GM12878 (cell line): ENCODE measurements around the gene PRKAB2. TPM values are rescaled to one million over a fixed set of nuclear protein-coding genes. Genes with fewer than 3 reads are reported as not detected.

Experiments
- ATAC-seq: fragments of 200-7000 bp; cut with Tn5 transposase; 3 replicates; pipeline ENCODE4 v1.9.1; 2020; ENCODE audit warnings: mild to moderate bottlenecking, moderate library complexity
- BruUV-seq: library from RNA; stranded (reverse); fragments of 400-500 nt; replicated peaks from 2 replicates; lab custom pipeline; 2021; lab: Mats Ljungman, UMichigan
- CTCF ChIA-PET: fragments of 300-600 bp; sonication (Branson Sonifier 250); formaldehyde crosslinking; extraction: SDS; loops from one replicate; lab custom pipeline; 2021; ENCODE audit warnings: inconsistent platforms; lab: Yijun Ruan, JAX
- POLR2A ChIA-PET: fragments of 350-600 bp; formaldehyde crosslinking; extraction: SDS; loops from one replicate; lab custom pipeline; 2021; ENCODE audit warnings: inconsistent platforms; lab: Charles Lee
- RAD21 ChIA-PET: fragments of 300-600 bp; sonication (Branson Sonifier 250); formaldehyde crosslinking; loops from one replicate; lab custom pipeline; 2023; ENCODE audit warnings: antibody characterized with exemption; ENCODE audit not compliant: unreplicated experiment; lab: Charles Lee
- SMC1A ChIA-PET: fragments of 300-600 bp; sonication (Branson Sonifier 250); formaldehyde crosslinking; loops from one replicate; lab custom pipeline; 2023; ENCODE audit not compliant: unreplicated experiment, uncharacterized antibody; lab: Charles Lee
- DNase-seq: peaks from one replicate; pipeline ENCODE4 v3.0.0-alpha.2; 2011; ENCODE audit warnings: low read depth, low spot score
- FAIRE-seq: peaks from 3 replicates; lab custom pipeline; 2011; peaks lifted over from hg19 to GRCh38; lab: Jason Lieb, UNC
- H2AFZ ChIP-seq: 2 replicates; pipeline ENCODE4 v1.6.0; 2011; ENCODE audit warnings: low read depth, low read length, control low read depth; ENCODE audit not compliant: control insufficient read depth
- H3K27ac ChIP-seq: 2 replicates; pipeline ENCODE4 v1.5.1; 2011; ENCODE audit warnings: control low read depth; ENCODE audit not compliant: control insufficient read depth, insufficient read depth
- H3K27me3 ChIP-seq, 2 experiments: replicated peaks in 1 of 2; 2 replicates each; pipeline versions ENCODE4 v1.6.0 to v1.6.1; 2011; ENCODE audit warnings: low read length in 1 of 2; ENCODE audit not compliant: control insufficient read depth in 2 of 2, insufficient read depth in 2 of 2
- H3K36me3 ChIP-seq, 2 experiments: 2 replicates each; pipeline ENCODE4 v1.5.1; 2011; ENCODE audit warnings: low read length in 1 of 2; ENCODE audit not compliant: control insufficient read depth in 2 of 2, insufficient read depth in 2 of 2
- H3K4me1 ChIP-seq: 2 replicates; pipeline ENCODE4 v1.6.1; 2011; ENCODE audit warnings: mild to moderate bottlenecking, low read length, moderate library complexity, mixed read lengths; ENCODE audit not compliant: control insufficient read depth, insufficient read depth
- H3K4me2 ChIP-seq: 2 replicates; pipeline ENCODE4 v1.6.0; 2011; ENCODE audit warnings: control low read depth; ENCODE audit not compliant: control insufficient read depth, insufficient read depth
- H3K4me3 ChIP-seq: fragments of 200-600 bp; sonication (generic); 2 replicates; pipeline ENCODE4 v1.5.1; 2016
- H3K79me2 ChIP-seq: 2 replicates; pipeline ENCODE4 v1.6.0; 2011; ENCODE audit warnings: low read length; ENCODE audit not compliant: control insufficient read depth, insufficient read depth
- H3K9ac ChIP-seq: 2 replicates; pipeline ENCODE4 v1.8.0; 2011; ENCODE audit warnings: low read length, control low read depth, mixed read lengths; ENCODE audit not compliant: control insufficient read depth, insufficient read depth
- H3K9me3 ChIP-seq: replicated peaks from 3 replicates; pipeline ENCODE4 v1.5.1; 2011; ENCODE audit warnings: mild to moderate bottlenecking, low read length; ENCODE audit not compliant: control insufficient read depth, insufficient read depth
- H4K20me1 ChIP-seq: 2 replicates; pipeline ENCODE4 v1.6.0; 2011; ENCODE audit not compliant: control insufficient read depth, insufficient read depth
- CHD1 ChIP-seq: IDR thresholded peaks from 2 replicates; pipeline ENCODE4 v1.6.1; 2012; ENCODE audit warnings: low read depth, low read length, improper control_type of control experiment
- FOS ChIP-seq: IDR thresholded peaks from 3 replicates; pipeline ENCODE4 v1.6.1; 2011; ENCODE audit warnings: borderline replicate concordance; ENCODE audit not compliant: insufficient read length; ENCODE audit errors: extremely low read depth
- HCFC1 ChIP-seq: fragments of 150-350 bp; IDR thresholded peaks from 2 replicates; pipeline ENCODE4 v1.6.1; 2014; ENCODE audit warnings: low read length
- JUND ChIP-seq: IDR thresholded peaks from 2 replicates; pipeline ENCODE4 v1.6.1; 2012; ENCODE audit warnings: low read depth, mild to moderate bottlenecking, low read length, improper control_type of control experiment, moderate library complexity
- KAT2A ChIP-seq: conservative IDR thresholded peaks from 2 replicates; pipeline ENCODE4 v1.6.1; 2011; ENCODE audit warnings: low read depth, low read length; ENCODE audit not compliant: control insufficient read depth
- MTA3 ChIP-seq: IDR thresholded peaks from 2 replicates; pipeline ENCODE4 v1.6.1; 2012; ENCODE audit warnings: low read length, inconsistent platforms, borderline replicate concordance
- POU2F2 ChIP-seq: IDR thresholded peaks from 3 replicates; pipeline ENCODE4 v1.6.1; 2011; ENCODE audit warnings: low read depth, mild to moderate bottlenecking, low read length, borderline replicate concordance
- RCOR1 ChIP-seq: conservative IDR thresholded peaks from 2 replicates; pipeline ENCODE4 v1.6.1; 2012; ENCODE audit warnings: low read depth, low read length, improper control_type of control experiment
- RFX5 ChIP-seq: IDR thresholded peaks from 2 replicates; pipeline ENCODE4 v1.6.1; 2011; ENCODE audit warnings: low read depth, low read length, improper control_type of control experiment
- TCF12 ChIP-seq: IDR thresholded peaks from 2 replicates; pipeline ENCODE4 v1.6.1; 2011; ENCODE audit warnings: low read depth, mild to moderate bottlenecking, low read length
- WRNIP1 ChIP-seq: IDR thresholded peaks from 2 replicates; pipeline ENCODE4 v1.6.1; 2011; ENCODE audit warnings: low read depth, low read length, improper control_type of control experiment, borderline replicate concordance
- ZNF274 ChIP-seq: IDR thresholded peaks from one replicate; pipeline ENCODE4 v1.8.0; 2011; ENCODE audit not compliant: insufficient read length, insufficient read depth
- ZNF622 ChIP-seq: fragments of 450-650 bp; IDR thresholded peaks from 2 replicates; pipeline ENCODE4 v1.6.1; 2017; ENCODE audit warnings: mild to moderate bottlenecking, inconsistent platforms
- ZZZ3 ChIP-seq: IDR thresholded peaks from 2 replicates; pipeline ENCODE4 v1.6.1; 2011; ENCODE audit warnings: low read depth; ENCODE audit not compliant: control insufficient read depth, insufficient read length
- WGBS: methylation state at CpG from one replicate; pipeline ENCODE4 v1.1.6; 2016; ENCODE audit warnings: low lambda C conversion rate; ENCODE audit not compliant: insufficient replicate concordance, insufficient coverage; ENCODE audit errors: missing lambda C conversion rate; 5-methylcytosine and 5-hydroxymethylcytosine counted together
- in situ Hi-C: fragments of 300-500 bp; cut with MboI; formaldehyde crosslinking; loops from 9 replicates; pipeline ENCODE4 v1.14.3; 2018; ENCODE audit warnings: mixed read lengths
- intact Hi-C: fragments of 100-400 bp; cut with micrococcal nuclease; formaldehyde crosslinking; loops from one replicate; pipeline ENCODE4 v1.14.2; 2022; ENCODE audit not compliant: unreplicated experiment
- polyA plus RNA-seq, 11 experiments: library from polyadenylated mRNA; depleted of rRNA in 4 of 11; unstranded in 6 of 11; stranded (reverse) in 5 of 11; fragments of >200 nt; fragmentation: Nextera tagmentation in 4 of 11; fragmentation: Illumina TruSeq in 1 of 11; extraction: Ambion mirVana in 4 of 11; extraction: Trizol in 1 of 11; gene quantifications; 1 replicate in 1 of 11; 2 replicates in 10 of 11; pipeline versions ENCODE4 v1.2.1 to v1.2.3, GENCODE V29; 2011 to 2016; ENCODE audit warnings: inconsistent platforms in 2 of 11, missing spikeins in 2 of 11, low read depth in 1 of 11
- total RNA-seq, 4 experiments: library from RNA; depleted of rRNA in 3 of 4; stranded (reverse); fragments of >200 nt in 3 of 4; fragmentation: Illumina TruSeq in 1 of 4; extraction: Trizol in 1 of 4; gene quantifications; 2 replicates each; pipeline versions ENCODE4 v1.2.1 to v1.2.3, GENCODE V29; 2013 to 2021
- TF ChIP-seq, protein P1 (sequence below): fragments of 450-650 bp; IDR thresholded peaks from 2 replicates; pipeline ENCODE4 v1.6.1; 2016; ENCODE audit warnings: mild to moderate bottlenecking, moderate library complexity, borderline replicate concordance

PRKAB2 gene
- total and polyA plus RNA-seq, 10 of the 15 experiments (the other 5 are each of a cell fraction or from before 2014, with no cell fraction given) = 2.2 to 26.4 (median 6.7) TPM

GRCh38 chr1:147168626-147169058 lies 3.6 kb downstream of the PRKAB2 start:
- H3K4me3 ChIP-seq = no peak overlapping the region
- ChIA-PET RAD21 (interaction anchor here (2.3 kb wide), 1 partner anchor 74 kb away, joined by 11 read pairs; the partner anchor contains the start of gene CHD1L), POLR2A (interaction anchor here (0.5 to 1.3 kb wide), 3 partner anchors 56 to 124 kb away, joined by 3 to 4 read pairs (median 3); partner anchors contain the start of gene FMO5), CTCF (interaction anchor here (0.9 to 6.1 kb wide), 3 partner anchors 10 to 104 kb away, joined by 3 to 54 read pairs (median 3); partner anchors contain the start of gene CHD1L)
- H3K79me2 ChIP-seq = peaks cover 22% of the 10 kb centered on the region
- in situ Hi-C loops = no loop called here
- ATAC-seq (no peak), FAIRE-seq (no peak)
- no peak overlapping the region for H3K27ac ChIP-seq
- intact Hi-C loops = no loop called here
- H3K9me3 ChIP-seq = no peaks in the 10 kb centered on the region
- no peak overlapping the region for H3K4me2 ChIP-seq
- no TSS peak for BruUV-seq
- no peak for TF ChIP-seq WRNIP1
- no peak for TF ChIP-seq TCF12
- no peak for TF ChIP-seq RCOR1
- TF ChIP-seq ZZZ3 = no peak
- TF ChIP-seq ZNF274 = no peak
- TF ChIP-seq POU2F2 = no peak
- no peak for TF ChIP-seq MTA3
- no peak for TF ChIP-seq HCFC1
- TF ChIP-seq, protein P1, sequence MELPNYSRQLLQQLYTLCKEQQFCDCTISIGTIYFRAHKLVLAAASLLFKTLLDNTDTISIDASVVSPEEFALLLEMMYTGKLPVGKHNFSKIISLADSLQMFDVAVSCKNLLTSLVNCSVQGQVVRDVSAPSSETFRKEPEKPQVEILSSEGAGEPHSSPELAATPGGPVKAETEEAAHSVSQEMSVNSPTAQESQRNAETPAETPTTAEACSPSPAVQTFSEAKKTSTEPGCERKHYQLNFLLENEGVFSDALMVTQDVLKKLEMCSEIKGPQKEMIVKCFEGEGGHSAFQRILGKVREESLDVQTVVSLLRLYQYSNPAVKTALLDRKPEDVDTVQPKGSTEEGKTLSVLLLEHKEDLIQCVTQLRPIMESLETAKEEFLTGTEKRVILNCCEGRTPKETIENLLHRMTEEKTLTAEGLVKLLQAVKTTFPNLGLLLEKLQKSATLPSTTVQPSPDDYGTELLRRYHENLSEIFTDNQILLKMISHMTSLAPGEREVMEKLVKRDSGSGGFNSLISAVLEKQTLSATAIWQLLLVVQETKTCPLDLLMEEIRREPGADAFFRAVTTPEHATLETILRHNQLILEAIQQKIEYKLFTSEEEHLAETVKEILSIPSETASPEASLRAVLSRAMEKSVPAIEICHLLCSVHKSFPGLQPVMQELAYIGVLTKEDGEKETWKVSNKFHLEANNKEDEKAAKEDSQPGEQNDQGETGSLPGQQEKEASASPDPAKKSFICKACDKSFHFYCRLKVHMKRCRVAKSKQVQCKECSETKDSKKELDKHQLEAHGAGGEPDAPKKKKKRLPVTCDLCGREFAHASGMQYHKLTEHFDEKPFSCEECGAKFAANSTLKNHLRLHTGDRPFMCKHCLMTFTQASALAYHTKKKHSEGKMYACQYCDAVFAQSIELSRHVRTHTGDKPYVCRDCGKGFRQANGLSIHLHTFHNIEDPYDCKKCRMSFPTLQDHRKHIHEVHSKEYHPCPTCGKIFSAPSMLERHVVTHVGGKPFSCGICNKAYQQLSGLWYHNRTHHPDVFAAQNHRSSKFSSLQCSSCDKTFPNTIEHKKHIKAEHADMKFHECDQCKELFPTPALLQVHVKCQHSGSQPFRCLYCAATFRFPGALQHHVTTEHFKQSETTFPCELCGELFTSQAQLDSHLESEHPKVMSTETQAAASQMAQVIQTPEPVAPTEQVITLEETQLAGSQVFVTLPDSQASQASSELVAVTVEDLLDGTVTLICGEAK = no peak
- no peak for TF ChIP-seq ZNF622
- no peak for TF ChIP-seq FOS
- TF ChIP-seq JUND = no peak
- no peak for TF ChIP-seq CHD1
- no peak for TF ChIP-seq KAT2A
- no peak for TF ChIP-seq RFX5
- TF ChIP-seq, all 136 proteins: peak for 0
- DNase-seq = no peak
- Histone ChIP-seq H3K9ac (no peak overlapping the region), H2AFZ (no peak overlapping the region), H3K27me3 (no peaks in the 10 kb centered on the region), H3K4me1 (no peaks in the 10 kb centered on the region), H3K36me3 (peaks cover 0 to 2% of the 10 kb centered on the region in 2 experiments; a peak in 1 of 4 replicates), H4K20me1 (no peaks in the 10 kb centered on the region)
- SMC1A ChIA-PET = interaction anchor here (0.6 to 2.5 kb wide), 4 partner anchors 32 to 348 kb away, joined by 3 to 11 read pairs (median 3); no protein-coding TSS in a partner anchor
- WGBS = 96% methylated on average over 2 of the region's 2 CpGs
